Activated CD4-positive, alpha-beta memory T cell treated with anti-CD3 and anti-CD28 coated beads for 36 hours (primary cell): ENCODE results near the gene ODF2L. TPM values are rescaled to one million over a fixed set of nuclear protein-coding genes. Genes with fewer than 3 reads are reported as not detected.
"Not testable (repeated sequence)": the region's sequence is repeated elsewhere in the genome, so short reads cannot be mapped to it uniquely, and the experiment has no call there.

Source experiments
- CTCF ChIA-PET: fragments of 350-600 bp; sonication (Branson Sonifier 250); formaldehyde crosslinking; loops from one replicate; lab custom pipeline; 2021; ENCODE audit warnings: antibody characterized with exemption, inconsistent platforms; lab: Charles Lee
- POLR2A ChIA-PET: fragments of 350-600 bp; sonication (Branson Sonifier 250); formaldehyde crosslinking; loops from one replicate; lab custom pipeline; 2021; ENCODE audit warnings: antibody characterized with exemption; lab: Charles Lee
- DNase-seq: peaks from one replicate; pipeline ENCODE4 v3.0.0-alpha.2; 2020
- H3K27ac Mint-ChIP-seq: one replicate; pipeline ENCODE4 v1.8.0; 2021; ENCODE audit warnings: mixed read lengths
- H3K27me3 Mint-ChIP-seq: one replicate; pipeline ENCODE4 v1.8.0; 2021; ENCODE audit warnings: mixed read lengths
- H3K36me3 Mint-ChIP-seq: one replicate; pipeline ENCODE4 v1.8.0; 2021; ENCODE audit warnings: mixed read lengths
- H3K4me1 Mint-ChIP-seq: one replicate; pipeline ENCODE4 v1.8.0; 2021; ENCODE audit warnings: low read depth, mixed read lengths
- H3K4me3 Mint-ChIP-seq: one replicate; pipeline ENCODE4 v1.8.0; 2021; ENCODE audit warnings: mild to moderate bottlenecking, mixed read lengths
- H3K9me3 Mint-ChIP-seq: one replicate; pipeline ENCODE4 v1.8.0; 2021; ENCODE audit warnings: mixed read lengths
- intact Hi-C: fragments of 100-400 bp; cut with micrococcal nuclease; formaldehyde crosslinking; loops from one replicate; pipeline ENCODE4 v1.15.1; 2023
- total RNA-seq, 2 experiments: library from RNA; stranded (reverse); gene quantifications; one replicate each; pipeline ENCODE4 v1.2.3, GENCODE V29; 2021

Gene ODF2L
- total RNA-seq, 2 experiments from 2014 or later: 31.5 to 32.3 TPM

DNA sequence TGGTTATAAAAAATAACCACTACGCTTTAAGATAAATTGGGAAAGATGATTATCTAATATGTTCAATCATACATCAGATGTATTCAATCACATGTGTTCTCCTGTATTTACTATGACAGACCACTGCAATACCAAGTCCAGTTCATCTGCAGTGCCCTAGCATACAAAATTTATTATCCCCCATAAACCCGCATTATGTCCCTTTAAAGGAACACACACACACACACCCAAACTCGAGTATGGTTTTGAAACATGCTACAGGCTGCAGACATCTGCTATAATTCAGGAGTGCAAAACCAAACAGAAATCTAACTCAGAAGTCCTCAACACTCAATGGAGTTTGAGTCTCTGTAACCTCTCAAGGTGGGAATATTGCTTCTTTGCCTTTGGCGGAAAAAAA lies 14.9 kb downstream of the ODF2L start:
- Mint-ChIP-seq H3K27me3 (no peaks in the 10 kb centered on the region), H3K36me3 (peaks cover 25% of the 10 kb centered on the region), H3K4me3 (no peak overlapping the region), H3K4me1 (peaks cover 9% of the 10 kb centered on the region), H3K9me3 (peaks cover 15% of the 10 kb centered on the region), H3K27ac (no peak overlapping the region)
- intact Hi-C loops: loop anchor here (2.0 to 5.0 kb wide), 2 partner anchors 38 to 696 kb away; no protein-coding TSS in a partner anchor
- DNase-seq: no peak
- ChIA-PET POLR2A (no interaction called here), CTCF (no interaction called here)

DNA sequence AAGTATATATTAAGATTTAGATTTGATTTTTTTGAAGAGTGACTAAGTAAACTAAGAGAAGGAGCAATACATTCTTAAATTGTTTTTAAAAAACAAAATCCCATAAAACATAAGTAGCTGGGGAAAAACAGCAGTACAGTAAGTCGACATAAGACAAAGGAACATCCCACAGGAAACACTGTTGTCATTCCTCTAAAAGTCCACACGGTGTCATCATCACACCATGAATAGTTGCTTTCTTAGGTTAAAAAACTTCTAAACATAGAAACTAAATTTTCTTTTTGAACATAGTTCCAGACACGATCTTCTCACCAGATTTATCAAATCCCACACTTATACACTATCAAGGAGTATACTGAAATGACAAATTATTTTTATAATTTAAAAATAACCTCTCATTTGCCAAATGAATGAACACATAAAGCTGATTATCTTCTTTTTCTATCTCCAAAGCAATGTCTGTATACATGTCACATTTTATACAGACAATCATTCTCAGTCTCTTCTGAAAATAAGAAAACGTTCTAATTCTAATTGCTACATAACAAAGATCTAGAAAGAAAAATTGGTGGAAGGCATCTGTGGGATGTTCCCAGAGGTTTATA lies 15.8 kb downstream of the ODF2L start:
- no peaks in the 10 kb centered on the region for H3K27me3 Mint-ChIP-seq
- peaks cover 27% of the 10 kb centered on the region for H3K36me3 Mint-ChIP-seq
- ChIA-PET POLR2A (no interaction called here), CTCF (interaction anchor here (0.6 to 4.0 kb wide), 27 partner anchors 10 to 743 kb away, joined by 3 to 57 read pairs (median 4); partner anchors contain the start of genes ODF2L and SH3GLB1)
- peaks cover 9% of the 10 kb centered on the region for H3K4me1 Mint-ChIP-seq
- no peak for DNase-seq
- H3K9me3 Mint-ChIP-seq: peaks cover 15% of the 10 kb centered on the region
- H3K4me3 Mint-ChIP-seq: no peak overlapping the region
- no peak overlapping the region for H3K27ac Mint-ChIP-seq
- intact Hi-C loops: loop anchor here (1.0 to 5.0 kb wide), 5 partner anchors 38 to 697 kb away; no protein-coding TSS in a partner anchor

DNA sequence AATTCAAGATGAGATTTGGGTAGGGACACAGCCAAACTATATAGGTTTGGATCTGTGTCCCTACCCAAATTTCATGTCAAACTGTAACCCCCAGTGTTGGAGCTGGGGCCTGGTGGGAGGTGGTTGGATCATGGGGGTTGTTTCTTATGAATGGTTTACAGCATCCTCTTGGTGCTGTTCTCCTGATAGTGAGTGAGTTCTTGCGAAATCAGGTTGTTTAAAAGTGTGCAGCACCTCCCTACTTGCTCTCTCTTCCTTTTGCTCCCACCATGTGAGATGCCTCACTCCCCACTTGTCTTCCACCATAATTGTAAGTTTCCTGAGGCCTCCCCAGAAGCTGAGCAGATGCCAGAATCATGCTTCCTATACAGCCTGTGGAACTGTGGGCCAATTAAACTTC lies 17.3 kb downstream of the ODF2L start:
- CTCF ChIA-PET: interaction anchor here (0.7 to 4.0 kb wide), 5 partner anchors 17 to 141 kb away, joined by 3 to 57 read pairs (median 4); no protein-coding TSS in a partner anchor
- H3K4me3 Mint-ChIP-seq: no peak overlapping the region

DNA sequence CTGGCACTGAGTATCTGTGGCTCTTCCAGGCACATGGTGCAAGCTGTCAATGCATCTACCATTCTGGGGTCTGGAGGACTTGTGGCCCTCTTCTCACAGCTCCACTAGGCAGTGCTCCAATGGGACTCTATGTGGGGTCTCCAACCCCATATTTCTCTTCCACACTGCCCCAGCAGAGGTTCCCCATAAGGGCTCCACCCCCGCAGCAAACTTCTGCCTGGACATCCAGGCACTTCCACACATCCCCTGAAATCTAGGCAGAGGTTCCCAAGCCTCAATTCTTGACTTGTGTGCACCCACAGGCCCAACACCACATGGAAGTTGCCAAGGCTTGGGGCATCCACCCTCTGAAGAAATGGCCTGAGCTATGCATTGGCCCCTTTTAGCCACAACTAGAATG lies 18.8 kb downstream of the ODF2L start:
- POLR2A ChIA-PET: no interaction called here
- H3K27ac Mint-ChIP-seq: no peak overlapping the region
- DNase-seq: no peak
- H3K4me3 Mint-ChIP-seq: no peak overlapping the region
- H3K4me1 Mint-ChIP-seq: peaks cover 3% of the 10 kb centered on the region
- CTCF ChIA-PET: interaction anchor here (0.8 to 4.0 kb wide), 3 partner anchors 96 to 129 kb away, joined by 3 to 57 read pairs (median 4); no protein-coding TSS in a partner anchor
- peaks cover 40% of the 10 kb centered on the region for H3K36me3 Mint-ChIP-seq
- no peaks in the 10 kb centered on the region for H3K27me3 Mint-ChIP-seq
- intact Hi-C loops: no loop called here
- peaks cover 15% of the 10 kb centered on the region for H3K9me3 Mint-ChIP-seq

More for the DNA sequence above, 17.3 kb downstream of the ODF2L start:
- Mint-ChIP-seq H3K27ac (no peak overlapping the region), H3K36me3 (peaks cover 35% of the 10 kb centered on the region), H3K27me3 (no peaks in the 10 kb centered on the region), H3K4me1 (peaks cover 7% of the 10 kb centered on the region), H3K9me3 (peaks cover 15% of the 10 kb centered on the region)
- POLR2A ChIA-PET: no interaction called here
- no peak for DNase-seq
- intact Hi-C loops: no loop called here

DNA sequence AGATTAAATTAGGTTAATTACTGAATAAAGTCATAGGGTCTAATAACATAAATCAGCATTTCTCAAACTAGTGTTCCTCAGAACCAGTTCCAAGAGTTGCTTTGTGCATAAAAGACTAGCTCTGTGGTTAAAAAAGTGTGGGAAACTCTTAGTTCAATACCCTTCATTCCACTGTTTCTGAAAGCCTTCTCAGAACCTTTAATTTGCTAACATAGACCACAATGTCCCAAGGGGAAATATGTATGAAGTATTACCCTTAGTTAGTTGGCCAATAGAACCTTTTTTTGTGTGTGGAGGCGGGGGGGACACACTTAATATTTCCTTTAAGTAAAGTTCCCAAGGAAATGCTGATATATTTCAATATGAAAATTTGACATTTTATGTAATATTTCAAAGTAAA lies 20.4 kb downstream of the ODF2L start:
- H3K27me3 Mint-ChIP-seq: no peaks in the 10 kb centered on the region
- peaks cover 2% of the 10 kb centered on the region for H3K4me1 Mint-ChIP-seq
- no peak overlapping the region for H3K4me3 Mint-ChIP-seq
- ChIA-PET POLR2A (no interaction called here), CTCF (interaction anchor here (1.0 to 1.1 kb wide), 2 partner anchors 97 to 127 kb away, joined by 3 read pairs; no protein-coding TSS in a partner anchor)
- intact Hi-C loops: no loop called here
- no peak for DNase-seq
- H3K36me3 Mint-ChIP-seq: peaks cover 43% of the 10 kb centered on the region
- peaks cover 15% of the 10 kb centered on the region for H3K9me3 Mint-ChIP-seq
- H3K27ac Mint-ChIP-seq: no peak overlapping the region

DNA sequence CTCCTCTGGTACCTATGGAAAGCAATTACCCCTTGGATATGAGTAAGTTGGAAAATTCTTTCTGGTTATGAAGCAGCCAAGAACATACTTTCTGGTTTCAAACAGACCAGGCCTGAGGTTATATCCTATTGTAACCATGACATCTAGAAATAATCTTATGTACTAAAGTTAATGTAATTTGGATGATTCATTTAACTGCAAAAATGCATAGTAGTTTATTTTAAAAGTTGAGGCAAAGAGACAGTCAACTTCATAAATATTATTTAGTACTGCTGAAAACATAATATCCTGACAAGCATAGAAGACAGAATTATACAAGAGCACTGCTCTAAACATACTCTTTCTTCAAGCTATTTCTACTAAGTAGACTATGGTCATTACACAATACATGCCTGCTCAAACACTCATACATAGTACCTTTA lies 25.5 kb downstream of the ODF2L start:
- H3K9me3 Mint-ChIP-seq: no peaks in the 10 kb centered on the region
- intact Hi-C loops: no loop called here
- ChIA-PET POLR2A (no interaction called here), CTCF (no interaction called here)
- H3K4me1 Mint-ChIP-seq: no peaks in the 10 kb centered on the region
- H3K36me3 Mint-ChIP-seq: peaks cover 18% of the 10 kb centered on the region
- H3K27me3 Mint-ChIP-seq: no peaks in the 10 kb centered on the region
- no peak overlapping the region for H3K27ac Mint-ChIP-seq
- no peak overlapping the region for H3K4me3 Mint-ChIP-seq
- no peak for DNase-seq

DNA sequence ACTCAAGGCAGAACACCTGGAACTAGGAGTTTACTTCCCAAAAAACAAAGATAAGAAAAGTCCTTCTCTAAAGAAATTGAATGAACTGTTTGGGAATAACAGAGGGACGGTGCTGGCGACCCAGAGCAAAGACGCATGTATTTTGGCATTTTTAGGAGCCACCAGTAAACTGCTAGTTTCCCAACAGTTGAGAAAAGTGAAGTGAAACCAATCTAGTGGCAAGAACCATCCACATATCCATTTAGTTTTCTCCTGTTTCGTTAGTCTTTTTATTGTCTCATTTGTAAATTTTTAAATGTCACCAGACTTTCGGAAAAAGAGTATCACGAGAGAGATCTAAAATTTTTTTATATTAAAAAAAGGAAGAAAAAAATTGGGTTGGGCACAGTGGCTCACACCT lies 30.2 kb downstream of the ODF2L start:
- no peaks in the 10 kb centered on the region for H3K9me3 Mint-ChIP-seq
- no peaks in the 10 kb centered on the region for H3K4me1 Mint-ChIP-seq
- intact Hi-C loops: no loop called here
- no peak overlapping the region for H3K4me3 Mint-ChIP-seq
- ChIA-PET CTCF (no interaction called here), POLR2A (no interaction called here)
- no peak overlapping the region for H3K27ac Mint-ChIP-seq
- peaks cover 6% of the 10 kb centered on the region for H3K36me3 Mint-ChIP-seq
- H3K27me3 Mint-ChIP-seq: no peaks in the 10 kb centered on the region
- no peak for DNase-seq

DNA sequence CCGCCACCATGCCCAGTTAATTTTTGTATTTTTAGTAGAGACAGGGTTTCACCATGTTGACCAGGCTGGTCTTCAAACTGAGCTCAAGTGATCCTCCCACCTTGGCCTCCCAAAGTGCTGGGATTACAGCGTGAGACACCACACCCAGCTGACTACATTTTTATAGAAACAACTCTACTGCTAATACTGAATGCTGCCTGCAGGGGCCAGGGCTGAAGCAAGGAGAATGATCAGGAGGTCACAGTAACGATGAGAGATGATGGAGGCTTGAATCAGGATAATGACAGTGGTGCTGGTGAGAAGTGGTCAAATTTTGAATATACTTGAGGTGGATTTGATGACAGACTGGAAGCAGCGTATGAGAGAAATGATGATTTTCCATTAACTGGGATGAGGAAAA lies 33.3 kb downstream of the ODF2L start:
- Mint-ChIP-seq H3K4me3 (no peak overlapping the region), H3K36me3 (peaks cover 14% of the 10 kb centered on the region), H3K4me1 (no peaks in the 10 kb centered on the region), H3K27ac (no peak overlapping the region), H3K27me3 (no peaks in the 10 kb centered on the region), H3K9me3 (no peaks in the 10 kb centered on the region)
- intact Hi-C loops: no loop called here
- CTCF ChIA-PET: no interaction called here
- DNase-seq: no peak
- POLR2A ChIA-PET: no interaction called here

DNA sequence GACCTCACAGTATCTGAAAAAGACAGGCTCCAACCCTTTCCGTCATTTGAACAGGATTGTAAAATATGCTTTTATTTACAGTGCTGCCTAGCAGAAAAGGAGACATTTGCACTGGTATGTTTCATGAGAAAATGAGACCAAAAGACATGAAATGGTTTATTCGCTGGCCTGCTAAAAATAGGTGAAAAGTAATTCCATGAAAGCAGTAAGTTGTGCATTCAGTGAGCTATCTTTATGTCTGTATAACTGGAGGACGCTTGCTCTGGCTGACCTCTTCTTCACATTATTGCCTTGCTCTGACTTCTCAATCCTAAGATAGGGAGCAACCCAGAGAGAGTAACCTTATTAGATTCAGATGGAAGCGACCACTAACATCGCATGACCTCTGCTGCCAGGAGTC lies 38.3 kb downstream of the ODF2L start:
- Mint-ChIP-seq H3K9me3 (no peaks in the 10 kb centered on the region), H3K27me3 (no peaks in the 10 kb centered on the region)
- CTCF ChIA-PET: interaction anchor here (0.7 to 1.2 kb wide), 2 partner anchors 43 to 155 kb away, joined by 3 read pairs; no protein-coding TSS in a partner anchor

DNA sequence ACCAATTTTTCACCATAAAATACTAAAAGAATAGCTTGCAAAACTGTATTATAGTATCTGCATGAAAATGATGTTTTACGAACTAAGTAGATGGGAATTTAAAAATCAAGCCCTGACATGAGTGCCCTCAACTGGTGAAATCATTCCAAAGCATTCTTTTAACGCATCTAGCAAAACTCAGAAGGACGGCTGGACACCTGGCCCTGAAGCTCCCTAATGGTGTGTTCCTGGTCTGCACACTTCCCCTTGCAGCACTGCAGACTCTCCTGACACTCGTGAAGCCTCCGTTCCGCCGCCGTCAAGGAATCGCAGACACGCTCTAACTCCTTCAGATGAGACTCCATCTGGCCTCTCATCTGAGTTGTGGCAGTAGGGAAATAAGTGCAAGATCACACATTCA lies 39.9 kb downstream of the ODF2L start:
- no peaks in the 10 kb centered on the region for H3K27me3 Mint-ChIP-seq
- ChIA-PET CTCF (interaction anchor here (0.7 kb wide), 1 partner anchor 380 kb away, joined by 3 read pairs; no protein-coding TSS in a partner anchor), POLR2A (no interaction called here)
- H3K36me3 Mint-ChIP-seq: peaks cover 51% of the 10 kb centered on the region
- intact Hi-C loops: no loop called here
- H3K27ac Mint-ChIP-seq: no peak overlapping the region
- no peaks in the 10 kb centered on the region for H3K4me1 Mint-ChIP-seq
- no peak for DNase-seq
- peaks cover 6% of the 10 kb centered on the region for H3K9me3 Mint-ChIP-seq
- H3K4me3 Mint-ChIP-seq: no peak overlapping the region

More for the DNA sequence above, 38.3 kb downstream of the ODF2L start:
- no peak for DNase-seq
- Mint-ChIP-seq H3K4me1 (no peaks in the 10 kb centered on the region), H3K4me3 (no peak overlapping the region), H3K27ac (no peak overlapping the region), H3K36me3 (peaks cover 40% of the 10 kb centered on the region)
- intact Hi-C loops: no loop called here
- POLR2A ChIA-PET: no interaction called here

DNA sequence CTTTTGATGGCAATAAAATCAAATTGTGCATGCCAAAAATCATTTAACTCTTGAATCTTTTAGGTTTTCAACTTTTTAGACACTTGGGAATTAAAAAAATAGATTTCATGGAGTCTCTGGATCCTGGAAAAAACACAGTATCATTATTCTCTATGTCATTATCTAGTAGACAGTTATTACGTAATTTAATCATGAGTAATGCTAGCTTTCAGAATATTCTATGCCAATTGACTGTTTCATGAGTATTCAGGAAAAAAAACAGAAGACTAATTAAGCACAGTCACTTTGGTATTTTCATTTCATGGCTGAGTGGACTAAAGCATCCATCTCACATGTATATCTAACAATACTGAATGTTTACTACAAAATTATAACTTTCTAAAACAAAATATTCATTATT lies 44.0 kb downstream of the ODF2L start:
- Mint-ChIP-seq H3K4me3 (no peak overlapping the region), H3K4me1 (no peaks in the 10 kb centered on the region), H3K9me3 (peaks cover 11% of the 10 kb centered on the region), H3K27me3 (no peaks in the 10 kb centered on the region), H3K27ac (no peak overlapping the region), H3K36me3 (peaks cover 48% of the 10 kb centered on the region)
- CTCF ChIA-PET: no interaction called here
- POLR2A ChIA-PET: no interaction called here
- intact Hi-C loops: no loop called here
- no peak for DNase-seq

DNA sequence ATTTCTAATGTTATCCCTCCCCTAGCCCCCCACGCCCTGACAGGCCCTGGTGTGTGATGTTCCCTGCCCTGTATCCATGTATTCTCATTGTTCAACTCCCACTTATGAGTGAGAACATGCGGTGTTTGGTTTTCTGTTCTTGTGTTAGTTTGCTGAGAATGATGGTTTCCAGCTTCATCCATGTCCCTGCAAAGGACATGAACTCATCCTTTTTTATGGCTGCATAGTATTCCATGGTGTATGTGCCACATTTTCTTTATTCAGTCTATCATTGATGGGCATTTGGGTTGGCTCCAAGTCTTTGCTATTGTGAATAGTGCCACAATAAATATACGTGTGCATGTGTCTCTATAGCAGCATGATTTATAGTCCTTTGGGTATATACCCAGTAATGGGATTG lies 45.9 kb downstream of the ODF2L start:
- Mint-ChIP-seq H3K9me3 (peaks cover 19% of the 10 kb centered on the region), H3K36me3 (peaks cover 45% of the 10 kb centered on the region)
- H3K4me1 Mint-ChIP-seq, H3K4me3 Mint-ChIP-seq, POLR2A ChIA-PET, H3K27ac Mint-ChIP-seq, H3K27me3 Mint-ChIP-seq, CTCF ChIA-PET, DNase-seq, intact Hi-C loops: not testable (repeated sequence)

DNA sequence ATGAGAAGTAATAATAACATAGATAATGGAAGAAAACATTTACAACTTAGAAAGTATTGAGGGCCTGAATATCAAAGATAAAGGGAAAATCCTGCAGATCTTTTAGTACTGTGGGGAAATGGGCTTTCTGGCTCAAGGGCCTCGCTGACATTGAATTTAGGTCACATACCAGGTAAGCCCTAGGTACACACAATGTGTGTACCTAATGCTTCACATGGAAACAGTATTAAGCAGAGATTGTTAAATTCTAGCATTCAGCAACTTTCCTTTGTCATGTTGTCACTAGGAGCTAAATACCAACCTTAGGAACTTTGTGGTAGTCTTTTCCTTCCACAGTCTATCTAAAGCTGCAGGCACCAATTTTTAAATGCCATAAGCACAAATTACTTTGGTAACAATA lies 49.7 kb downstream of the ODF2L start:
- H3K9me3 Mint-ChIP-seq: peaks cover 23% of the 10 kb centered on the region
- no peak overlapping the region for H3K4me3 Mint-ChIP-seq
- no peaks in the 10 kb centered on the region for H3K4me1 Mint-ChIP-seq
- ChIA-PET CTCF (no interaction called here), POLR2A (no interaction called here)
- intact Hi-C loops: no loop called here
- H3K36me3 Mint-ChIP-seq: peaks cover 15% of the 10 kb centered on the region
- H3K27ac Mint-ChIP-seq: no peak overlapping the region
- no peaks in the 10 kb centered on the region for H3K27me3 Mint-ChIP-seq
- DNase-seq: no peak
